Liver (tissue), 9 donors: ENCODE measurements around the gene MICOS13. TPM values are rescaled to one million over a fixed set of nuclear protein-coding genes. Genes with fewer than 3 reads are reported as not detected.

Source experiments
- DNase-seq: peaks from one replicate; pipeline ENCODE4 v3.0.0-alpha.2; 2017; ENCODE audit warnings: low spot score
- H3K27ac ChIP-seq, 2 donors: one replicate each; pipeline ENCODE4 v1.7.0; 2013; ENCODE audit warnings: inconsistent platforms in 2 of 2, low read length in 2 of 2, control low read depth in 1 of 2, low read depth in 1 of 2, mild to moderate bottlenecking in 1 of 2
- H3K27me3 ChIP-seq, 4 donors: one replicate each; pipeline versions ENCODE4 v1.6.1 to v1.7.0; 2013; ENCODE audit warnings: low read length in 3 of 4, inconsistent platforms in 1 of 4, mild to moderate bottlenecking in 1 of 4, moderate library complexity in 1 of 4; ENCODE audit not compliant: control insufficient read depth in 4 of 4, insufficient read depth in 4 of 4
- H3K36me3 ChIP-seq, 4 donors: one replicate each; pipeline versions ENCODE4 v1.6.1 to v1.7.0; 2013; ENCODE audit warnings: low read length in 3 of 4, mild to moderate bottlenecking in 3 of 4, low read depth in 1 of 4, moderate library complexity in 1 of 4; ENCODE audit not compliant: control insufficient read depth in 4 of 4, insufficient read depth in 3 of 4
- H3K4me1 ChIP-seq, 4 donors: one replicate each; pipeline versions ENCODE4 v1.6.1 to v1.7.0; 2013; ENCODE audit warnings: low read length in 3 of 4, mild to moderate bottlenecking in 3 of 4, moderate library complexity in 1 of 4; ENCODE audit not compliant: control insufficient read depth in 4 of 4, insufficient read depth in 4 of 4
- H3K4me3 ChIP-seq, 3 donors: one replicate each; pipeline versions ENCODE4 v1.6.1 to v1.7.0; 2013; ENCODE audit warnings: low read length in 3 of 3, control low read depth in 1 of 3, low read depth in 1 of 3, mild to moderate bottlenecking in 1 of 3
- H3K9ac ChIP-seq, 2 donors: one replicate each; pipeline ENCODE4 v1.7.0; 2013; ENCODE audit warnings: low read length in 2 of 2, mild to moderate bottlenecking in 2 of 2, moderate library complexity in 2 of 2, control low read depth in 1 of 2, low read depth in 1 of 2
- H3K9me3 ChIP-seq, 4 donors: one replicate each; pipeline versions ENCODE4 v1.6.1 to v1.7.0; 2013; ENCODE audit warnings: low read length in 3 of 4; ENCODE audit not compliant: control insufficient read depth in 4 of 4
- ATF3 ChIP-seq: IDR thresholded peaks from 2 replicates; pipeline ENCODE4 v1.6.1; 2016; ENCODE audit warnings: antibody characterized with exemption
- CTCF ChIP-seq: fragments of 150-350 bp; IDR thresholded peaks from 2 replicates; pipeline ENCODE4 v1.5.1; 2017; ENCODE audit warnings: improper control_type of control experiment, low read depth, low read length; ENCODE audit not compliant: missing input control
- EGR1 ChIP-seq, 2 donors: IDR thresholded peaks; 2 replicates each; pipeline ENCODE4 v1.6.1; 2016 to 2018; ENCODE audit warnings: antibody characterized with exemption in 2 of 2, low read depth in 2 of 2
- FOXA1 ChIP-seq: IDR thresholded peaks from 2 replicates; pipeline ENCODE4 v1.6.1; 2016; ENCODE audit warnings: antibody characterized with exemption
- FOXA2 ChIP-seq: IDR thresholded peaks from 2 replicates; pipeline ENCODE4 v1.6.1; 2016; ENCODE audit warnings: antibody characterized with exemption
- GABPA ChIP-seq, 2 donors: IDR thresholded peaks in 1 of 2; conservative IDR thresholded peaks in 1 of 2; 2 replicates each; pipeline ENCODE4 v1.6.1; 2016; ENCODE audit warnings: antibody characterized with exemption in 2 of 2, mild to moderate bottlenecking in 1 of 2, moderate library complexity in 1 of 2
- HNF4A ChIP-seq, 2 donors: conservative IDR thresholded peaks; 2 replicates each; pipeline ENCODE4 v1.6.1; 2016; ENCODE audit warnings: antibody characterized with exemption in 2 of 2, mild to moderate bottlenecking in 2 of 2
- HNF4G ChIP-seq: IDR thresholded peaks from 2 replicates; pipeline ENCODE4 v1.6.1; 2016; ENCODE audit warnings: antibody characterized with exemption
- JUND ChIP-seq, 2 donors: IDR thresholded peaks; 2 replicates each; pipeline ENCODE4 v1.6.1; 2016; ENCODE audit warnings: antibody characterized with exemption in 2 of 2
- MAX ChIP-seq: IDR thresholded peaks from 2 replicates; pipeline ENCODE4 v1.6.1; 2016; ENCODE audit warnings: antibody characterized with exemption
- NR2F2 ChIP-seq: IDR thresholded peaks from 2 replicates; pipeline ENCODE4 v1.6.1; 2016; ENCODE audit warnings: antibody characterized with exemption
- RAD21 ChIP-seq, 2 donors: IDR thresholded peaks; 2 replicates each; pipeline ENCODE4 v1.6.1; 2016; ENCODE audit warnings: antibody characterized with exemption in 2 of 2, mild to moderate bottlenecking in 2 of 2
- REST ChIP-seq: IDR thresholded peaks from 2 replicates; pipeline ENCODE4 v1.6.1; 2016; ENCODE audit warnings: antibody characterized with exemption, mild to moderate bottlenecking
- RXRA ChIP-seq, 2 donors: IDR thresholded peaks; 2 replicates each; pipeline ENCODE4 v1.6.1; 2017 to 2018; ENCODE audit warnings: antibody characterized with exemption in 2 of 2, mild to moderate bottlenecking in 1 of 2
- SP1 ChIP-seq: IDR thresholded peaks from 2 replicates; pipeline ENCODE4 v1.6.1; 2018; ENCODE audit warnings: antibody characterized with exemption, mild to moderate bottlenecking
- TAF1 ChIP-seq: conservative IDR thresholded peaks from 2 replicates; pipeline ENCODE4 v1.6.1; 2016; ENCODE audit warnings: antibody characterized with exemption, mild to moderate bottlenecking
- YY1 ChIP-seq: IDR thresholded peaks from 2 replicates; pipeline ENCODE4 v1.6.1; 2016; ENCODE audit warnings: antibody characterized with exemption, mild to moderate bottlenecking
- ZBTB33 ChIP-seq: IDR thresholded peaks from 2 replicates; pipeline ENCODE4 v1.6.1; 2016; ENCODE audit warnings: antibody characterized with exemption
- WGBS: extraction: QIAGEN DNeasy Blood & Tissue Kit; methylation state at CpG from one replicate; pipeline ENCODE4 v1.1.7; 2013; 5-methylcytosine and 5-hydroxymethylcytosine counted together
- polyA plus RNA-seq, 2 donors: library from polyadenylated mRNA; stranded (reverse) in 1 of 2; unstranded in 1 of 2; fragments of 200-250 nt in 1 of 2; fragments of >200 nt in 1 of 2; fragmentation: Nextera tagmentation in 1 of 2; extraction: Ambion mirVana in 1 of 2; gene quantifications; one replicate each; pipeline versions ENCODE4 v1.2.1 to v1.2.3, GENCODE V29; 2013 to 2015
- total RNA-seq, 2 donors: library from RNA; depleted of rRNA; stranded (reverse); fragments of >200 nt; gene quantifications; one replicate each; pipeline ENCODE4 v1.2.3, GENCODE V29; 2014
- donor health status: healthy.
- donor health status: healthy.
- donor health status: healthy.
- donor health status: healthy.
- donor health status: healthy.

Gene MICOS13
- total and polyA plus RNA-seq, 4 donors, result 11.5 to 84.0 (median 30.8) TPM

GRCh38 chr19:5696196-5697021 lies 16.1 kb upstream of the MICOS13 start:
- H3K27me3 ChIP-seq, result no peaks in the 10 kb centered on the region
- H3K4me3 ChIP-seq, result no peak overlapping the region
- TF ChIP-seq MAX (no peak), CTCF (no peak), REST (no peak), TAF1 (no peak), JUND (IDR thresholded peaks at IDR 0.05) (no peak), GABPA (IDR thresholded peaks at IDR 0.05 in 1 of 2, conservative IDR thresholded peaks at IDR 0.05 in 1 of 2) (no peak), FOXA2 (no peak), YY1 (no peak), RXRA (IDR thresholded peaks at IDR 0.05) (no peak), FOXA1 (no peak), ATF3 (no peak), EGR1 (IDR thresholded peaks at IDR 0.05; ENCODE audit: low read depth in 2 of 2) (no peak), NR2F2 (no peak), HNF4G (no peak), SP1 (no peak), ZBTB33 (no peak), HNF4A (conservative IDR thresholded peaks at IDR 0.05) (no peak), RAD21 (IDR thresholded peaks at IDR 0.05) (no peak)
- H3K9ac ChIP-seq, result no peak overlapping the region
- no peak overlapping the region for H3K27ac ChIP-seq
- no peaks in the 10 kb centered on the region for H3K9me3 ChIP-seq
- 88% methylated on average over 42 of the region's 42 CpGs for WGBS
- peaks cover 19 to 71% (median 30%) of the 10 kb centered on the region in 4 donors for H3K36me3 ChIP-seq
- no peak for DNase-seq
- H3K4me1 ChIP-seq, result peaks cover 6 to 10% (median 7%) of the 10 kb centered on the region in 4 donors
